AG09309 (cell line): ENCODE measurements around the gene PAK4.

Source experiments
- DNase-seq: peaks from one replicate; pipeline ENCODE4 v3.0.0-alpha.2; 2010; ENCODE audit warnings: low read depth
- H3K4me3 ChIP-seq: 2 replicates; pipeline ENCODE4 v1.5.1; 2011; ENCODE audit warnings: mild to moderate bottlenecking, low read depth, low read length, moderate library complexity; ENCODE audit not compliant: control insufficient read depth
- TF ChIP-seq, protein P1 (sequence below): IDR thresholded peaks from 2 replicates; pipeline ENCODE4 v1.5.1; 2011; ENCODE audit warnings: mild to moderate bottlenecking, low read depth, low read length, inconsistent platforms; ENCODE audit not compliant: insufficient read depth, control insufficient read depth; ENCODE audit errors: missing control alignments

Gene PAK4

DNA sequence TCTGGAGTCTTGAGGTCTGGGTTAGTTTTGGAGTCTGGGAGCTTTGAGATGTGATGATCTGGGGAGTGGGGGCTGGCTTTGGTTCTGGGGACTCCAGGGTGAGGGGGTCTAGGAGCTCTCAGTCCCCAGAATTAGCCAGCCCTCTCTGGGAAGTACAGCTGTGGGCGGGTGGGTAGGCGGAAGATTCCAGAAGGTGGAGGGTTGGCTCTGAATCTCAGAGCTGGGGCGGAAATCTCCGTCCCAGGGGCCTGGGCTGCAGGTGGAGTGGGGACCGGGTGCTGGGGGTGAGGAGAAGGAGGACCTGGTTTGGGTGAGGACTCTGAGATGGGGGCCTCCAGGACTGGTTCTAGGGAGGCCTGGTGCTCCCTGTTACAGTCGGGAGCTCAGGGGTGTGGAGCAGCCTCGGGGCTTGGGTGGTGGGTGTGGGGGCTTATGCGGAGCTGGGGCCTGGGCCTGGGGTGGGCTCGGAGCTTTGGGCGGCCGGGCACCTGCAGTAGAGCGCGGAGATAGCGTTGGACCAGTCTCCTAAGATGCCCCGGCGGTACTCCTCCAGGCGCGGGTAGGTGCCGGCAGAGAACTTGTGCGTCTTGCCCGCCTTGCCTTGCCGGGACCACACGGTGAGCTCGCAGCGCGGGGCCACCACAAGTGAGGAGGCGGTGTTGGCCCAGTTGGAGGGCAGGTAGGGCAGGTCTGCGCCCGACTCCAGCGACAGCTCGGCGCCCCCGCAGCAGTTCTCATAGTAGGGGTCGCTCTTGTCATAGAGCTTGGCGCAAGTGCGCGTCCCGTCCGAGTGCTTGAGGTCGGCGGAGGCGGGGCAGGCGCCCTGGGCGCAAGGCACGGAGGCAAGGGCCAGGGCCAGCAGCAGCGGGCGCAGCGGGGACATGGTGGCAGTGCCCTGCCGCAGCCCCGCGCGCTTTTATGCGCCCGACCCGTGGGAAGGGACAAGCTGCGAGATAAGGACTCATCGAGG is 78.1 kb downstream of the PAK4 start, which contains the start of gene SYCN:
Gene SYCN, minus strand, starts transcription at position 892 of the 970 bp plus-strand sequence. Its CDS starts 9 bp downstream, at position 883.
- H3K4me3 ChIP-seq, result no peak within 1 kb of the TSS
- TF ChIP-seq, protein P1, sequence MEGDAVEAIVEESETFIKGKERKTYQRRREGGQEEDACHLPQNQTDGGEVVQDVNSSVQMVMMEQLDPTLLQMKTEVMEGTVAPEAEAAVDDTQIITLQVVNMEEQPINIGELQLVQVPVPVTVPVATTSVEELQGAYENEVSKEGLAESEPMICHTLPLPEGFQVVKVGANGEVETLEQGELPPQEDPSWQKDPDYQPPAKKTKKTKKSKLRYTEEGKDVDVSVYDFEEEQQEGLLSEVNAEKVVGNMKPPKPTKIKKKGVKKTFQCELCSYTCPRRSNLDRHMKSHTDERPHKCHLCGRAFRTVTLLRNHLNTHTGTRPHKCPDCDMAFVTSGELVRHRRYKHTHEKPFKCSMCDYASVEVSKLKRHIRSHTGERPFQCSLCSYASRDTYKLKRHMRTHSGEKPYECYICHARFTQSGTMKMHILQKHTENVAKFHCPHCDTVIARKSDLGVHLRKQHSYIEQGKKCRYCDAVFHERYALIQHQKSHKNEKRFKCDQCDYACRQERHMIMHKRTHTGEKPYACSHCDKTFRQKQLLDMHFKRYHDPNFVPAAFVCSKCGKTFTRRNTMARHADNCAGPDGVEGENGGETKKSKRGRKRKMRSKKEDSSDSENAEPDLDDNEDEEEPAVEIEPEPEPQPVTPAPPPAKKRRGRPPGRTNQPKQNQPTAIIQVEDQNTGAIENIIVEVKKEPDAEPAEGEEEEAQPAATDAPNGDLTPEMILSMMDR, result no peak
- no peak for DNase-seq

DNA sequence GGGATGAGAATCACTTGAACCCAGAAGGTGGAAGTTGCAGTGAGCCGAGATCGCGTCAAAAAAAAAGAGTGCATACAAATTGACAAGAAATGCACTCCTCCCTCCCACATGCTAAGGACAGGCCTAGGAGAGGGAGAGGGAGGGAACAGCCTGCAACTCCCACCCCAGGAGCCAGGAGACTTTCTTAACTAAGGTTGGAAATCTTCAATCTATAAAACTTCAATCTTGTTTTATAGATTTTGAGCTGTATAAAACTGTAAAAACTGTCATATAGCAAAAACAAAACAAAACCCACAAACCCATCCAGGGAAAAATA is 79.8 kb downstream of the PAK4 start:
- no peak overlapping the region for H3K4me3 ChIP-seq
- no peak for DNase-seq
- TF ChIP-seq, protein P1, result no peak

DNA sequence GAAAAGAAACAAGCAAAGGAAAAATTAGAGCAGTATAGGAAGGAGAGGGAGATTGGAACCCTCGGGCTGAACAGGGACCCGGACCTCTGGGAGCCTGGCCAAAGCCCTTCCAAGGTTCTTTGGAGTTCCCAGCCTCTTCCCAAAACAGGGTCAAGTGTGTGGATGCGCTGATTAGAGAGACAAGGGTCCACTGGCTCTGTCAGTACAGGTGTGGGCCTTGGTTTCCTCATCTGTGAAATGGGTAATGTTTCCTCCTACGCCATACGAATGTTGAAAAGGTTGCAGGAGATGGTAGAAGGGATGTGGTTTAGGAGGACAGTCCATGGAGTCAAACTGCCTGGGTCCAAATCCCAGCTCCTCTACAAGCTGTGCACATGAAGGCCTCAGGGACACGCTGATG is 80.5 kb downstream of the PAK4 start:
- DNase-seq, result no peak
- H3K4me3 ChIP-seq, result no peak overlapping the region
- TF ChIP-seq, protein P1, result no peak

GRCh38 chr19:39207293-39207836 is 81.8 kb downstream of the PAK4 start:
- no peak overlapping the region for H3K4me3 ChIP-seq
- TF ChIP-seq, protein P1, result no peak
- no peak for DNase-seq

- DNase-seq, result no peak
- no peak overlapping the region for H3K4me3 ChIP-seq
- TF ChIP-seq, protein P1, result no peak
Observed at GRCh38 chr19:39208175-39208795, 82.7 kb downstream of the PAK4 start.

DNA sequence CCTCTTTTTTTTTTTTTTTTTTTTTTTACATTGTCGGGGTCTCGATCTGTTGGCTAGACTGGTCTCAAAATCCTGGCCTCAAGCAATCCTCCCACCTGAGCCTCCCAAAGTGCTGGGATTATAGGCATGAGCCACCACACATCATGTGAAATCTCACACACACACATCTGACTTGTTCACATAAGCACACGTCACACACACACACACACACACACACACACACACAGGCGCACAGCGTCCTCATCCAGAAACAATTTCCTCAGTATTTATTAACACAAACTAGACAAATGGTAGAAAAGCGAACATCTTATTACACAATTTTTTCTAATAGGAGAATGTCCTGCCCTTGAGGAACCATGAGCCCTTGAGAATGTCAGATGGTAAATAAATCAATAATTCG is 83.6 kb downstream of the PAK4 start:
- no peak for DNase-seq
- no peak overlapping the region for H3K4me3 ChIP-seq
- TF ChIP-seq, protein P1, result no peak
